Measurements from ENCODE around the gene GSC2.

Gene GSC2

DNA sequence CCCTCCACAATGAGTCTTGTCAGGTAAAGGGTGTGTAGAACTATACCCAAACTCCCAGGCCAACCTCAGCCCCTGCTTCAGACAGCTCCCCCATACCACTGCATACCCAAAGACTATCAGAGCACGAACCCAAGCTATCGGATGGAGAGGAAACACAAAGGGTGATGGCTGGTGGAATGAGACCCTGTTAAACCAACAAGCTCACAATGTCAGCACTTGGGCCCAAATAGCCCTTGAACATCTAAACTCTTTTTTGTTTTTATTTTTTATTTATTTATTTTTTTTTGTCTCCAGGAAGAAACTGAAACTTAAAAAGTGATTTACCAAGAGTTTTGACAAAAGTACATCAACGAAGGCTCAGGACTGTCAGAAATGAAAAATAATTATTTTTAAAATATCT is 38.5 kb downstream of the GSC2 start:
- POLR2A ChIA-PET: interaction anchor here (1.4 kb wide), 1 partner anchor 10 kb away, joined by 4 read pairs; the partner anchor contains the start of gene DGCR2
- TF ChIP-seq, protein P1, sequence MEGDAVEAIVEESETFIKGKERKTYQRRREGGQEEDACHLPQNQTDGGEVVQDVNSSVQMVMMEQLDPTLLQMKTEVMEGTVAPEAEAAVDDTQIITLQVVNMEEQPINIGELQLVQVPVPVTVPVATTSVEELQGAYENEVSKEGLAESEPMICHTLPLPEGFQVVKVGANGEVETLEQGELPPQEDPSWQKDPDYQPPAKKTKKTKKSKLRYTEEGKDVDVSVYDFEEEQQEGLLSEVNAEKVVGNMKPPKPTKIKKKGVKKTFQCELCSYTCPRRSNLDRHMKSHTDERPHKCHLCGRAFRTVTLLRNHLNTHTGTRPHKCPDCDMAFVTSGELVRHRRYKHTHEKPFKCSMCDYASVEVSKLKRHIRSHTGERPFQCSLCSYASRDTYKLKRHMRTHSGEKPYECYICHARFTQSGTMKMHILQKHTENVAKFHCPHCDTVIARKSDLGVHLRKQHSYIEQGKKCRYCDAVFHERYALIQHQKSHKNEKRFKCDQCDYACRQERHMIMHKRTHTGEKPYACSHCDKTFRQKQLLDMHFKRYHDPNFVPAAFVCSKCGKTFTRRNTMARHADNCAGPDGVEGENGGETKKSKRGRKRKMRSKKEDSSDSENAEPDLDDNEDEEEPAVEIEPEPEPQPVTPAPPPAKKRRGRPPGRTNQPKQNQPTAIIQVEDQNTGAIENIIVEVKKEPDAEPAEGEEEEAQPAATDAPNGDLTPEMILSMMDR (IDR thresholded peaks at IDR 0.05; ENCODE audit: insufficient read depth, low read length, missing control alignments): no peak
- DNase-seq (ENCODE audit: low read depth, low spot score): no peak
- no peak overlapping the region for H3K4me3 ChIP-seq (ENCODE audit: low read depth, low read length)
- CTCF ChIA-PET: interaction anchor here (0.8 to 1.5 kb wide), 3 partner anchors 11 to 33 kb away, joined by 3 to 7 read pairs (median 5); partner anchors contain the start of gene ESS2

DNA sequence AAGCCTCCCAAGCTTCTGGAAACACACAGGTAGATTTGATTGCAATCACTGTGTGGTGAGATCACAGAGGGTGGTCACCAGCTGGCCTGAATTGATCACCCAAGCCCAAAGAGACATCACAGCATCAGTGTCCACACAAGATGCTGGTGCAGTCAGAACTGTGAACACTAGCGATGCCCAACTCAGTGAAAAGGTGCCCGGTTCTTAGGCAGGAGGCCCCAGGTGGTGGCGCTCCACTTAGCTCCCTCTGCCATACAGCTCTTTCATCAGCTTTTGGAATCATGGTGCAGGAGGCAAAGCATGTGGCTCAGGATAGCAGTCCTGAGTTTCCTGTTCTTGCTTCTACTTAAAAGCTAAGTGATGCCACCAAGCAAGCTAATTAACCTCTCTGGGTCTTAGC is 39.0 kb downstream of the GSC2 start:
- no peak for DNase-seq (ENCODE audit: low read depth, low spot score)
- POLR2A ChIA-PET: interaction anchor here (1.4 kb wide), 1 partner anchor 11 kb away, joined by 4 read pairs; the partner anchor contains the start of gene DGCR2
- TF ChIP-seq, protein P1 (IDR thresholded peaks at IDR 0.05; ENCODE audit: insufficient read depth, low read length, missing control alignments): no peak
- no peak overlapping the region for H3K4me3 ChIP-seq (ENCODE audit: low read depth, low read length)
- CTCF ChIA-PET: interaction anchor here (0.8 to 1.5 kb wide), 4 partner anchors 11 to 57 kb away, joined by 3 to 7 read pairs (median 4); partner anchors contain the start of gene ESS2

DNA sequence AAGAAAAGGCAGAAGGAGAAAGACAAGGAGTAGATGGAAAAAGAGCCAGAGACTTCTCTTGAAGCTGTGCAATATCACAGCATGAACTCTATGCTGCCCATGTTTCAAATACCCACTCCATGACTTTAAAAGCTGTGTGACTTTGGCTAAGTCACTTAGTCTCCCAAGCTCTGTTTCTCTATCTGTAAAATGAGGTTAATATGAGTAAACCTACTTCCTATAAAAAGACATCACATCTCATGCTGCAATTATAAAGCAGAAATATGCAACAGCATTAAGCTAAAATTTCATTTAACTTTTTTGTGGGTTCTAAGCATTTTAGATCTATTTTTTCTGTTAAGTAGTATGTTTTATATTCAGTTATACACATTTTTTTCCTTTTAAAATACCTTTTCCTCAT is 39.4 kb downstream of the GSC2 start:
- ChIA-PET CTCF (interaction anchor here (1.0 to 1.5 kb wide), 4 partner anchors 11 to 56 kb away, joined by 3 to 7 read pairs (median 4); partner anchors contain the start of gene ESS2), POLR2A (interaction anchor here (1.4 kb wide), 1 partner anchor 11 kb away, joined by 4 read pairs; the partner anchor contains the start of gene DGCR2)
- no peak for DNase-seq (ENCODE audit: low read depth, low spot score)
- TF ChIP-seq, protein P1 (IDR thresholded peaks at IDR 0.05; ENCODE audit: insufficient read depth, low read length, missing control alignments): no peak
- H3K4me3 ChIP-seq (ENCODE audit: low read depth, low read length): no peak overlapping the region

DNA sequence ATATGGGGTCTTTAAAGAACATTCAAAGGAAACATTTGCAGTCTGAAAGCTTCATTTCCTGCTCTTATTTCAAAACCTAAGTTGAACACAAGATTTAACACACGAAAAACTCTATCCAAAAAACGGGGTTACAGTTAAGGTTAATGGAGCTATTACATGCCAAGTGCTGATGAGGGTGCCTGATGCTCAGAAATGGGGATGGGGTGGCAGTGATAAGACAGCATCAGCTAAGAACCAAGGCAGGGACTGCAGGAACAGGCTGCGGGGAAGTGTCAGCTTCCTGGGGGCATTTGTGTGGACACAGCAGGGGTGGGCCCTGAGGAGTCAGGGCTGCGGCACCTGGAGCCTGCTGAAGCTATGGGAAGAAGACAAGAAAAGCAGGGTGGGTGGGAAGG is 40.0 kb downstream of the GSC2 start:
- CTCF ChIA-PET: interaction anchor here (1.0 to 1.5 kb wide), 3 partner anchors 11 to 56 kb away, joined by 3 to 5 read pairs (median 3); no protein-coding TSS in a partner anchor
- no peak overlapping the region for H3K4me3 ChIP-seq (ENCODE audit: low read depth, low read length)

GRCh38 chr22:19109198-19110063 is 40.7 kb downstream of the GSC2 start:
- ChIA-PET CTCF (interaction anchor here (1.0 kb wide), 1 partner anchor 12 kb away, joined by 3 read pairs; no protein-coding TSS in a partner anchor), POLR2A (no interaction called here)
- peak; percentile 24 for DNase-seq (ENCODE audit: low read depth, low spot score)
- TF ChIP-seq, protein P1 (IDR thresholded peaks at IDR 0.05; ENCODE audit: insufficient read depth, low read length, missing control alignments): no peak
- no peak overlapping the region for H3K4me3 ChIP-seq (ENCODE audit: low read depth, low read length)

More for the DNA sequence above, 40.0 kb downstream of the GSC2 start:
- POLR2A ChIA-PET: no interaction called here
- TF ChIP-seq, protein P1 (IDR thresholded peaks at IDR 0.05; ENCODE audit: insufficient read depth, low read length, missing control alignments): no peak
- DNase-seq (ENCODE audit: low read depth, low spot score): no peak

DNA sequence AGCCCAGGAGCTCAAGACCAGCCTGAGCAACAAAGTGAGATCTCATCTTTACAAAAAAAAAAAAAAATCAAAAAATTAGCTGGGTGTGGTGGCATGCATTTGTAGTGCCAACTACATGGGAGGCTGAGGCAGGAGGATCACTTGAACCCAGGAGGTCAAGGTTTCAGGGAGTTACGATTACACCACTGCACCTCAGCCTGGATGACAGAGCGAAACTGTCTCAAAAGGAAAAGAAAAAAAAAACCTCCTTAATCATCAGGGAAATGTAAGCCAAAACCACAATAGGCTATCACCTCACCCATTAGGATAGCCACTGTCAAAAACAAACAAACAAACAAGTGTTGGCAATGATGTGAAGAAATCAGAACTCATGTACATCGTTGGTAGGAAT is 41.3 kb downstream of the GSC2 start:
- TF ChIP-seq, protein P1 (IDR thresholded peaks at IDR 0.05; ENCODE audit: insufficient read depth, low read length, missing control alignments): no peak
- CTCF ChIA-PET: interaction anchor here (1.1 to 1.4 kb wide), 2 partner anchors 10 to 521 kb away, joined by 4 to 6 read pairs; no protein-coding TSS in a partner anchor
- DNase-seq (ENCODE audit: low read depth, low spot score): no peak
- no peak overlapping the region for H3K4me3 ChIP-seq (ENCODE audit: low read depth, low read length)
- POLR2A ChIA-PET: interaction anchor here (0.6 kb wide), 1 partner anchor 10 kb away, joined by 4 read pairs; no protein-coding TSS in a partner anchor

All from AG04449 (cell line).